K562 (cell line): ENCODE data around the gene CTAGE1. TPM values are rescaled to one million over a fixed set of nuclear protein-coding genes. Genes with fewer than 3 reads are reported as not detected.

ENCODE experiments used
- ATF4 ChIP-seq: fragments of 450-650 bp; formaldehyde crosslinking; IDR thresholded peaks from 2 replicates; pipeline ENCODE4 v1.4.0; 2022; ENCODE audit warnings: mild to moderate bottlenecking, moderate library complexity
- CREB5 ChIP-seq: fragments of 250-450 bp; sonication (Bioruptor Pico); IDR thresholded peaks from 2 replicates; pipeline ENCODE4 v1.5.0; 2020; ENCODE audit warnings: mild to moderate bottlenecking
- CTCF ChIP-seq, 3 experiments: IDR thresholded peaks in 2 of 3; conservative IDR thresholded peaks in 1 of 3; 2 replicates each; pipeline ENCODE4 v1.5.1; 2011 to 2012; ENCODE audit warnings: low read length in 3 of 3, mild to moderate bottlenecking in 3 of 3, control low read depth in 2 of 3, improper control_type of control experiment in 1 of 3, inconsistent platforms in 1 of 3, low read depth in 1 of 3, mixed read lengths in 1 of 3, moderate library complexity in 1 of 3; ENCODE audit not compliant: insufficient read depth in 2 of 3
- DPF2 ChIP-seq: fragments of 450-650 bp; IDR thresholded peaks from 2 replicates; pipeline ENCODE4 v1.6.1; 2016
- KLF16 ChIP-seq: IDR thresholded peaks from 2 replicates; pipeline ENCODE4 v1.6.1; 2016; ENCODE audit warnings: antibody characterized with exemption
- LARP7 ChIP-seq: fragments of 450-650 bp; IDR thresholded peaks from 2 replicates; pipeline ENCODE4 v1.6.1; 2016
- POLR2H ChIP-seq: IDR thresholded peaks from 2 replicates; pipeline ENCODE4 v1.6.1; 2016; ENCODE audit warnings: missing genetic modification characterization, low read depth, mild to moderate bottlenecking, control low read depth, missing compliant biosample characterization, moderate library complexity
- RBM14 ChIP-seq: fragments of 200-400 bp; formaldehyde crosslinking; IDR thresholded peaks from 2 replicates; pipeline ENCODE4 v1.6.1; 2018; ENCODE audit warnings: low read depth, mild to moderate bottlenecking, low read length, moderate library complexity, borderline replicate concordance; ENCODE audit not compliant: insufficient read depth
- RBM15 ChIP-seq: fragments of 200-400 bp; formaldehyde crosslinking; IDR thresholded peaks from 2 replicates; pipeline ENCODE4 v1.6.1; 2018; ENCODE audit warnings: mild to moderate bottlenecking, low read length, moderate library complexity; ENCODE audit not compliant: insufficient read depth
- THRAP3 ChIP-seq: fragments of 450-650 bp; IDR thresholded peaks from 2 replicates; pipeline ENCODE4 v1.6.1; 2016; ENCODE audit warnings: mild to moderate bottlenecking, inconsistent platforms, borderline replicate concordance
- USF2 ChIP-seq: sonication (generic); formaldehyde crosslinking; IDR thresholded peaks from 2 replicates; pipeline ENCODE4 v1.5.0; 2020; ENCODE audit warnings: missing genetic modification reagents
- VEZF1 ChIP-seq: fragments of 200-800 bp; sonication (Bioruptor generic); IDR thresholded peaks from 2 replicates; pipeline ENCODE4 v1.6.1; 2017; ENCODE audit warnings: missing genetic modification characterization, missing compliant biosample characterization
- ZBTB26 ChIP-seq: fragments of 450-650 bp; formaldehyde crosslinking; IDR thresholded peaks from 2 replicates; pipeline ENCODE4 v1.4.0; 2022; ENCODE audit warnings: missing genetic modification characterization
- ZBTB33 ChIP-seq: sonication (generic); formaldehyde crosslinking; IDR thresholded peaks from 2 replicates; pipeline ENCODE4 v1.8.1; 2023; ENCODE audit warnings: mild to moderate bottlenecking, missing genetic modification reagents
- ZNF146 ChIP-seq: IDR thresholded peaks from one replicate; pipeline ENCODE4 v1.6.1; 2018; ENCODE audit warnings: missing compliant biosample characterization; ENCODE audit not compliant: unreplicated experiment
- ZNF655 ChIP-seq: fragments of 250-450 bp; sonication (Bioruptor Pico); IDR thresholded peaks from 2 replicates; pipeline ENCODE4 v1.5.0; 2021
- ZNF707 ChIP-seq: fragments of 250-450 bp; sonication (Bioruptor Pico); conservative IDR thresholded peaks from 2 replicates; pipeline ENCODE4 v1.8.0; 2022; ENCODE audit warnings: inconsistent platforms, mild to moderate bottlenecking, moderate library complexity
- polyA plus RNA-seq, 8 experiments: library from polyadenylated mRNA; depleted of rRNA in 4 of 8; stranded (reverse) in 5 of 8; unstranded in 3 of 8; fragments of >200 nt; fragmentation: Nextera tagmentation in 2 of 8; fragmentation: Illumina TruSeq in 1 of 8; extraction: Ambion mirVana in 2 of 8; extraction: Trizol in 1 of 8; gene quantifications; 2 replicates each; pipeline versions ENCODE4 v1.2.1 to v1.2.3, GENCODE V29; 2011 to 2014; ENCODE audit warnings: inconsistent platforms in 1 of 8, missing spikeins in 1 of 8
- total RNA-seq, 7 experiments: library from RNA; depleted of rRNA in 6 of 7; stranded (reverse); fragments of >200 nt in 6 of 7; fragmentation: Illumina TruSeq in 2 of 7; extraction: Trizol in 2 of 7; gene quantifications; 2 replicates each; pipeline versions ENCODE4 v1.2.1 to v1.2.3, GENCODE V29; 2011 to 2021; ENCODE audit warnings: low replicate concordance in 1 of 7

CTAGE1 gene
- total and polyA plus RNA-seq, 9 of the 15 experiments (the other 6 are each of a cell fraction or from before 2014, with no cell fraction given) = not detected

- no peak for TF ChIP-seq ZBTB33 (CRISPR knock-in tag)
- TF ChIP-seq DPF2 = peak; percentile 68
- no peak for TF ChIP-seq ATF4 (CRISPR knock-in tag)
- TF ChIP-seq RBM14 = no peak
- no peak for TF ChIP-seq ZNF707 (CRISPR knock-in tag)
- TF ChIP-seq LARP7 = no peak
- no peak for TF ChIP-seq KLF16
- no peak for TF ChIP-seq ZNF146 (CRISPR knock-in tag)
- no peak for TF ChIP-seq CTCF (IDR thresholded peaks at IDR 0.05 in 2 of 3, conservative IDR thresholded peaks at IDR 0.05 in 1 of 3; ENCODE audit: insufficient read depth in 2 of 3, low read depth in 1 of 3, low read length in 3 of 3)
- no peak for TF ChIP-seq USF2 (CRISPR knock-in tag)
- TF ChIP-seq VEZF1 (CRISPR knock-in tag) = peak; percentile 32; the same call in 1 of the 2 replicates
- TF ChIP-seq RBM15 = no peak
- no peak for TF ChIP-seq CREB5 (CRISPR knock-in tag)
- no peak for TF ChIP-seq POLR2H
- TF ChIP-seq ZBTB26 (CRISPR knock-in tag) = no peak
- no peak for TF ChIP-seq ZNF655
- TF ChIP-seq THRAP3 = no peak
These were observed 15.0 kb upstream of the CTAGE1 start (continued) for GRCh38 chr18:22432657-22433137.
